ENCODE measurements around the gene TP53I11.

TP53I11 gene

GRCh38 chr11:44950625-44951476, at the start of gene TP53I11:
Gene TP53I11 (minus strand): TSS chr11:44950883. CDS start chr11:44938335, 12,548 bp downstream.
- DNase-seq (ENCODE audit: low spot score) = peak; percentile 92

- no peak for DNase-seq (ENCODE audit: low spot score)
Measured at GRCh38 chr11:44999068-44999467, 48.4 kb upstream of the TP53I11 start.

GRCh38 chr11:44998051-44998450, 47.4 kb upstream of the TP53I11 start:
- DNase-seq (ENCODE audit: low spot score) = no peak

GRCh38 chr11:44997566-44997965, 46.9 kb upstream of the TP53I11 start:
- peak; percentile 58 for DNase-seq (ENCODE audit: low spot score)

GRCh38 chr11:44994753-44995152, 44.1 kb upstream of the TP53I11 start:
- no peak for DNase-seq (ENCODE audit: low spot score)

- no peak for DNase-seq (ENCODE audit: low spot score)
Measured at GRCh38 chr11:44993971-44994704, 43.5 kb upstream of the TP53I11 start.

- no peak for DNase-seq (ENCODE audit: low spot score)
Measured at GRCh38 chr11:44992774-44993173, 42.1 kb upstream of the TP53I11 start.

GRCh38 chr11:44992181-44992582, 41.5 kb upstream of the TP53I11 start:
- DNase-seq (ENCODE audit: low spot score) = no peak

GRCh38 chr11:44990665-44991064, 40.0 kb upstream of the TP53I11 start:
- DNase-seq (ENCODE audit: low spot score) = no peak

- peak; percentile 76 for DNase-seq (ENCODE audit: low spot score)
Measured at GRCh38 chr11:44989831-44990566, 39.3 kb upstream of the TP53I11 start.

- no peak for DNase-seq (ENCODE audit: low spot score)
Measured at GRCh38 chr11:44988981-44989635, 38.4 kb upstream of the TP53I11 start.

GRCh38 chr11:44988111-44988510, 37.4 kb upstream of the TP53I11 start:
- no peak for DNase-seq (ENCODE audit: low spot score)

- no peak for DNase-seq (ENCODE audit: low spot score)
Measured at GRCh38 chr11:44987506-44987905, 36.8 kb upstream of the TP53I11 start.

GRCh38 chr11:44986315-44986714, 35.6 kb upstream of the TP53I11 start:
- DNase-seq (ENCODE audit: low spot score) = no peak

GRCh38 chr11:44985721-44986120, 35.0 kb upstream of the TP53I11 start:
- DNase-seq (ENCODE audit: low spot score) = no peak

GRCh38 chr11:44983786-44984185, 33.1 kb upstream of the TP53I11 start:
- DNase-seq (ENCODE audit: low spot score) = no peak

GRCh38 chr11:44982496-44983062, 31.9 kb upstream of the TP53I11 start:
- DNase-seq (ENCODE audit: low spot score) = peak; percentile 9

- no peak for DNase-seq (ENCODE audit: low spot score)
Measured at GRCh38 chr11:44980533-44981427, 30.1 kb upstream of the TP53I11 start.

- DNase-seq (ENCODE audit: low spot score) = no peak
Measured at GRCh38 chr11:44979543-44980399, 29.1 kb upstream of the TP53I11 start.

- no peak for DNase-seq (ENCODE audit: low spot score)
Measured at GRCh38 chr11:44978961-44979331, 28.3 kb upstream of the TP53I11 start.

Measured in D341Med (cell line).